Activated CD4-positive, CD25-positive, alpha-beta regulatory T cell treated with anti-CD3 and anti-CD28 coated beads, Interleukin-2, amount 50 U/mL, for 16 hours (primary cell): ENCODE data around the gene RAP1A.
"Not testable (repeated sequence)": the region's sequence is repeated elsewhere in the genome, so short reads cannot be mapped to it uniquely, and the experiment has no call there.

Source experiments
- DNase-seq: peaks from one replicate; pipeline ENCODE4 v3.0.0-alpha.2; 2020; ENCODE audit warnings: low read depth, low spot score

RAP1A gene

GRCh38 chr1:111665497-111665896 lies 45.9 kb downstream of the RAP1A start:
- no peak for DNase-seq

GRCh38 chr1:111666828-111667227 lies 47.2 kb downstream of the RAP1A start:
- no peak for DNase-seq

- DNase-seq: no peak
Observed at GRCh38 chr1:111669268-111669667, 49.7 kb downstream of the RAP1A start.

DNA sequence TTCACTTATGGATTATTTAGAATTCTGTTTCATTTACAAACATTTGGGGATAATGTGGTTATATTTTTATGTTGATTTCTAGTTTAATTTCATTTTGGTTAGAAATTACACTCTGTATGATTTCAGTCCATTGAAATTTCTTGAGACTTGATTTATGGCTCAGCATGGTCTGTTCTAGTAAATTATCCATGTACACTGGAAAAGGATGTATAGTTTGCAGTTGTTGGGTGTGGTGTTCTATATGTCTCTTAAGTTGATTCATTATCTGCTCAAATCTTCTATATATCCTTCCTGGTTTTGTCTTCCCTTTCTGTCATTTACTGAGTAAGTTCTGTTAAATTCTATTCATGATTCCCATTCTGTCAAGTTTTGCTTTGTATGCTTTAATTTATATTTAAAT lies 52.3 kb downstream of the RAP1A start:
- DNase-seq: no peak

DNA sequence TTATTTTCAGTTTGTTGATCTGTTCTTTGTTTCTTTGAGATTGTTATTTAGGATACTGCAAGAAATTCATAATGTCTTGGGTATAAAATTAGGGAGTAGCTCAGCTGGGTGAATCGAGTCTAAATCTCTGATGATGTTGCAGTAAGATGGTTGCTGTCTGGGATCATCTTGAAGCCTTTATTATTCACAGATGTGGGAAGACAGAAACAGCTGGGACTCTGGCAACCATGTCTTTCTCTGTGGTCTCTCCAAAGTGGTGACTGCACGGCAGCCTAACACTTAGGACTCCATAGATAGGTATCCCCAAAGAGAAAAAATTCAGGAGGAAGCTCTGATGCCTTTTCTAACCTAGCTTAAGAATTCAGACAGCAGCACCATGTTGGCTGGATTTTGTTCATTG lies 52.7 kb downstream of the RAP1A start:
- no peak for DNase-seq

DNA sequence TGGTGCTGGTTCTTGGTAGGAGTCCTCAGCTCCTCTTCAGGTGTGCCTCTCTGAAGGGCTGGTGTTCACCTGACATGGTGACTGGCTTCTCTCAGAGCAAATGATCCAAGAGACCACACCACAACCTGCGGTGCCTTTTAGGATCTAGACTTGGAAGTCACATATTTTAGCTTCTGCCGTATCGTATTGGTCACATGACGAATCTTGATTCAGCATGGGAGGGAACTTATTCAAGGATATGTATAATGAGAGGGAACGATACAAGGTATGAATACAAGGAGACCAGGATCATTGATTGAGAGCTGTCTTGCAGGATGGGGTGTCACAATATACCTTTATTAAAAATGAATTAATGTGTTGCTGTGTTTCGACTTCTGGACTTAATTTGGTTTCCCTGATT lies 58.0 kb downstream of the RAP1A start:
- DNase-seq: no peak

DNA sequence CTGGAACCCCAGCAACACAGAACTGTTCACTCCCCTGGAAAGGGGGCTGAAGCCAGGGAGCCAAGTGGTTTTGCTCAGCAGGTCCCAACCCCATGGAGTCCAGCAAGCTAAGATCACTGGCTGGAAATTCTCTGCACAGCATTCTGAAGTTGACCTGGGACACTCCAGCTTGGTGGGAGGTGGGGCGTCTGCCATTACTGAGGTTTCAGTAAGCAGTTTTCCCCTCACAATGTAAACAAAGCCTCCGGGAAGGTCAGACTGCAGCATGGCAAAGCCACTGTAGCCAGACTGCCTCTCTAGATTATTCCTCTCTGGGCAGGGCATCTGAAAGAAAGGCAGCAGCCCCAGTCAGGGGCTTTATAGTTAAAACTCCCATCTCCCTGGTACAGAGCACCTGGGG lies 60.0 kb downstream of the RAP1A start:
- DNase-seq: no peak

DNA sequence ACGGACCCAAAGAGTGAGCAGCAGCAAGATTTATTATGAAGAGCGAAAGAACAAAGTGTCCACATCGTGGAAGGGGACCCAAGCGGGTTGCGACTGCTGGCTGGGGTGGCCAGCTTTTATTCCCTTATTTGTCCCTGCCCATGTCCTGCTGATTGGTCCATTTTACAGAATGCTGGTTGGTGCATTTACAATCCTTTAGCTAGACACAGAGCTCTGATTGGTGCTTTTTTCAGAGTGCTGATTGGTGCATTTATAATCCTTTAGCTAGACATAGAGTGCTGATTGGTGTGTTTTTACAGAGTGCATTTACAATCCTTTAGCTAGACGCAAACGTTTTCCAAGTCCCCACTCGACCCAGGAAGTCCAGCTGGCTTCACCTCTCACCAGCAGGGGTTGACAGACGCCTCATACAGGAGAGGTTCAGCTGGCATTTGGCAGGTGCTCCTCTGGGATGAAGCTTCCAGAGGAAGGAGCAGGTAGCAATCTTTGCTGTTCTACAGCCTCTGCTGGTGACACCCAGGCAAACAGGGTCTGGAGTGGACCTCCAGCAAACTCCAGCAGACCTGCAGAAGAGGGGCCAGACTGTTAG lies 60.7 kb downstream of the RAP1A start:
- not testable (repeated sequence) for DNase-seq

- not testable (repeated sequence) for DNase-seq
Observed at GRCh38 chr1:111685293-111686153, 65.9 kb downstream of the RAP1A start.

GRCh38 chr1:111690306-111690617 lies 70.7 kb downstream of the RAP1A start:
- DNase-seq: no peak

DNA sequence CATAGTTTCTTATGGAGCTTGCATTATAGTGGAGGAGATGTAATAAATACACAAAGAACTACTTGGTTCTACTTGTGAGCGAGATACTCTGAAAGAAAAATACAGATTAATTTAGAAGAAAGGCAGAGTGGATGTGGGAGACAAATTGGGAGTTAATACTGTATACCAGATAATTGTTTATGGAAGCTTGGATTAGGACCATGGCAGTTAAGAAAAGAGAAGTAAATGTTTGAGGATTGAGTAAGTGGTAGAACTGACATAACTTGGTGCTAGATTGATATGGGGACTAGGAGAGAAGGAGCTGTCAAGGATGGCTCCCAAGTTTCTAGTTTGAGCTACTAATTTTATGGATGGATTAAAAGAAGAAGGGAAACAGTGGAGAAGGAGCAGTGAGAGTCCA lies 72.3 kb downstream of the RAP1A start:
- no peak for DNase-seq

DNA sequence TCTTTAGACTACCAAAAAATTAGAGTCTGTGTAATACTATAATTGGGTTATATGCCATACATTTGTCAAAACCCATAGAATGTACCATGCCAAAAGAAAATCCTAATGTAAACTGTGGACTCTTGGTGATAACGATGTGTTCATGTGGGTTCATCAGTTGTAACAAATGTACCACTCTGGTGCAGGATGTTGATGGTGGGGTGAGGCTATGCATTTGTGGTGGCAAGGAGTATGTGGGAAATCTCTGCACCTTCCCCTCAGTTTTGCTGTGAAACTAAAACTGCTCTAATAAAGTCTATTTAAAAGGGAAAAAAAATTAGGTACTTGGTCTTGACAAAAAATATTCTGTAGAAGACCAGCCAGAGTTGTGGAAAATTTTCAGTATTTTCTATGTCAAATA lies 76.2 kb downstream of the RAP1A start:
- DNase-seq: no peak

GRCh38 chr1:111696330-111696729 lies 76.7 kb downstream of the RAP1A start:
- DNase-seq: no peak

GRCh38 chr1:111699268-111699667 lies 79.7 kb downstream of the RAP1A start:
- DNase-seq: no peak

- no peak for DNase-seq
Observed at GRCh38 chr1:111702504-111703050, 83.0 kb downstream of the RAP1A start.

DNA sequence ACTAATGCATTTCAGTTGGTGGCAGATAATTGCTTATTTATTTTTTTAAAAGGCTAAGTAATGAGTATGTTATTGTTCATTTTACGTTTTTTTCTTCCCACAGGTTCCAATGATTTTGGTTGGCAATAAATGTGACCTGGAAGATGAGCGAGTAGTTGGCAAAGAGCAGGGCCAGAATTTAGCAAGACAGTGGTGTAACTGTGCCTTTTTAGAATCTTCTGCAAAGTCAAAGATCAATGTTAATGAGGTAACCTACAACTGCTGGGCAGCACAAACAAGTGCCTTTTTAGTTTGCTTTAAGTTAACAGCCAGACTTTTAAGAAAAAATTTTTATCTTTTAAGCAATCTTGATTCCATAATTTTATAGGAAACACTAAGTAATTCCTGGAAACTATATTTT lies 84.7 kb downstream of the RAP1A start:
- no peak for DNase-seq

GRCh38 chr1:111704776-111705175 lies 85.2 kb downstream of the RAP1A start:
- no peak for DNase-seq

DNA sequence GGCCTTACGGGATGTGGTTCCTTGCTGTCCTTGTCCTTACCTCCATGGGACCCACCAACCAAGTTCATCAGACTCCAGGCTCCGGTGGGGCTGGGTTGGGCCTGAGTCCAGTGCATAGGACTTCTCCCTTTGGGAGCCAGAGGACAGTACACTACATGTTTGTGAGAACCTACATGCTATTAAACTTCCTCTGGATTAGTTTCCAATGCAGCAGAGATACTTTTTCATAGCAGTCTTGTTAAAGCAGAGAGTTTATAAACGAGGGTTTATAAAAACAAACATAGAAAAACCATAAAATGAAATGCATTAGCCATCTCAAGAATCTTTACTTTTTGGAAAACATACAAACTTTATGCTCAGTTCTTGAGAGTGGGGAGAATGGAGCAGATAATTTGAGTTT lies 86.3 kb downstream of the RAP1A start:
- no peak for DNase-seq

DNA sequence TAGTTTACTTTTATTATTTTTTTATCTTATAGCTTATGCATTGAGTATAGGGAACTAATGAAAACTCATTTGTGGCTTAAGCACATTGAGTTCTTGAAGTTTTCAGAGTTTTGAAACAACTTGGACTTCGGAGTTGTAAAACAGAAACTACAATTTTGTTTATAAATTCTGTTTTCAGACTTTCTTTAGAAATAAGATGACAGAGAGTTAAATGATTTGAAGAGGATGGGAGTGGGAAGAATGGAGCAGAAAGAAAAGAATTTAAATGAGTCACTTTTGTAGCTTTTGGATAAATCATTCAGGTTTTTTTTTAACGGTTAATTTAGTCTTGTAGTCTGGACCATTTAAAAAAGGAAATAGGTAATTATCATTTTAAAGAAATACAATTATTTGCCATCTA lies 87.3 kb downstream of the RAP1A start:
- DNase-seq: no peak

GRCh38 chr1:111707906-111708305 lies 88.3 kb downstream of the RAP1A start:
- no peak for DNase-seq

GRCh38 chr1:111709986-111710385 lies 90.4 kb downstream of the RAP1A start:
- no peak for DNase-seq

GRCh38 chr1:111716333-111716732 lies 96.7 kb downstream of the RAP1A start:
- no peak for DNase-seq

DNA sequence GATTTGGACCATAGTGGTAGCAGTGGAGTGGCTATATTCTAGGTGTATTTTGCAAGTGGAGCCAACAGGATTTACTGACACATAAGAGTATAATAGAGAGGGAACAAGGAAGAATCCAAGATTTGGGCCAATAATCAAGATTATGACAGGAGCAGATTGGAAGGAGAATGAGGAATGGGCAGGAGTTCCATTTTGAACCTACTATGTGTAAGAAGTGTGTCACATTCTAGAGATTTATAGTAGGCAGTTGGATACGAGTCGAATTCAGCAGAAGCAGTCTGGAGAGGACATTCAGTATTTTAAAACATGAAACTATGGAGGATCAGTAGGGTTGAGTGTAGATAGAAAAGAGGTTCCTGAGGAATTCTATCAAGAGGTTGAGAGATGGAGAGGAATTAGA lies 97.9 kb downstream of the RAP1A start:
- no peak for DNase-seq
